GM21786 (cell line): ENCODE measurements around the gene GNAZ.
"Not testable (repeated sequence)": the region's sequence is repeated elsewhere in the genome, so short reads cannot be mapped to it uniquely, and the experiment has no call there.

Source experiments
- ATAC-seq: cut with Tn5 transposase; IDR thresholded peaks from one replicate; pipeline ENCODE4 v1.9.1; 2021; ENCODE audit not compliant: unreplicated experiment

Gene GNAZ

GRCh38 chr22:23070418-23071229, at the start of gene GNAZ:
TSS of gene GNAZ (plus strand) at chr22:23070519. CDS start at chr22:23095696, 25,177 bp downstream.
- peak; percentile 27 for ATAC-seq

- ATAC-seq, result no peak
Observed at GRCh38 chr22:23020659-23021293, 49.5 kb upstream of the GNAZ start.

GRCh38 chr22:23021660-23022353, 48.5 kb upstream of the GNAZ start:
- not testable (repeated sequence) for ATAC-seq

GRCh38 chr22:23023294-23023693, 47.0 kb upstream of the GNAZ start:
- ATAC-seq, result no peak

GRCh38 chr22:23026777-23027176, 43.5 kb upstream of the GNAZ start:
- no peak for ATAC-seq

GRCh38 chr22:23027849-23028248, 42.5 kb upstream of the GNAZ start:
- ATAC-seq, result not testable (repeated sequence)

- no peak for ATAC-seq
Observed at GRCh38 chr22:23029521-23030228, 40.6 kb upstream of the GNAZ start.

GRCh38 chr22:23031381-23031780, 38.9 kb upstream of the GNAZ start:
- no peak for ATAC-seq

GRCh38 chr22:23031786-23032185, 38.5 kb upstream of the GNAZ start:
- ATAC-seq, result no peak

GRCh38 chr22:23032658-23033057, 37.7 kb upstream of the GNAZ start:
- ATAC-seq, result no peak

- no peak for ATAC-seq
Observed at GRCh38 chr22:23033116-23033905, 37.0 kb upstream of the GNAZ start.

GRCh38 chr22:23034621-23035556, 35.4 kb upstream of the GNAZ start:
- no peak for ATAC-seq

GRCh38 chr22:23035557-23036277, 34.6 kb upstream of the GNAZ start:
- no peak for ATAC-seq

- no peak for ATAC-seq
Observed at GRCh38 chr22:23036684-23037428, 33.5 kb upstream of the GNAZ start.

- no peak for ATAC-seq
Observed at GRCh38 chr22:23037429-23038333, 32.6 kb upstream of the GNAZ start.

GRCh38 chr22:23038334-23038642, 32.0 kb upstream of the GNAZ start:
- no peak for ATAC-seq

GRCh38 chr22:23038902-23039301, 31.4 kb upstream of the GNAZ start:
- no peak for ATAC-seq
